WERI-Rb-1 (cell line): Measurements from ENCODE around the gene DTNBP1.
A peak's percentile ranks its signal among the peaks of the same experiment; 100 is the strongest.

Experiments used
- DNase-seq: peaks from one replicate; pipeline ENCODE4 v3.0.0-alpha.2; 2020
- H3K27ac ChIP-seq: fragments of 250-450 bp; sonication (Bioruptor Pico); 2 replicates; pipeline ENCODE4 v1.5.1; 2020; ENCODE audit warnings: mild to moderate bottlenecking, moderate library complexity
- H3K27me3 ChIP-seq: fragments of 250-450 bp; sonication (Bioruptor Pico); 2 replicates; pipeline ENCODE4 v1.5.1; 2021; ENCODE audit warnings: mild to moderate bottlenecking, low read depth, moderate library complexity; ENCODE audit not compliant: insufficient read depth, severe bottlenecking
- H3K36me3 ChIP-seq: fragments of 250-450 bp; sonication (Bioruptor Pico); 2 replicates; pipeline ENCODE4 v1.5.1; 2020; ENCODE audit warnings: mild to moderate bottlenecking, moderate library complexity
- H3K4me3 ChIP-seq: 2 replicates; pipeline ENCODE4 v1.5.1; 2011; ENCODE audit warnings: low read depth, mild to moderate bottlenecking, control low read depth, low read length
- H3K9me3 ChIP-seq: fragments of 250-450 bp; sonication (Bioruptor Pico); 2 replicates; pipeline ENCODE4 v1.5.1; 2021; ENCODE audit warnings: mild to moderate bottlenecking, moderate library complexity; ENCODE audit not compliant: severe bottlenecking
- CTCF ChIP-seq: IDR thresholded peaks from 2 replicates; pipeline ENCODE4 v1.5.1; 2011; ENCODE audit warnings: low read depth, mild to moderate bottlenecking, control low read depth, inconsistent platforms, low read length

The DTNBP1 gene

GRCh38 chr6:15513801-15514711 is 148.8 kb downstream of the DTNBP1 start:
- no peak for DNase-seq
- H3K27me3 ChIP-seq: no peaks in the 10 kb centered on the region
- no peak overlapping the region for H3K4me3 ChIP-seq
- peaks cover 75% of the 10 kb centered on the region for H3K36me3 ChIP-seq
- H3K9me3 ChIP-seq: no peaks in the 10 kb centered on the region
- no peak for TF ChIP-seq CTCF
- H3K27ac ChIP-seq: peak overlapping the region; percentile 9; the same call in 1 of the 2 replicates

- no peak for TF ChIP-seq CTCF
- H3K36me3 ChIP-seq: peaks cover 75% of the 10 kb centered on the region
- DNase-seq: no peak
- no peaks in the 10 kb centered on the region for H3K9me3 ChIP-seq
- no peak overlapping the region for H3K4me3 ChIP-seq
- H3K27me3 ChIP-seq: no peaks in the 10 kb centered on the region
- H3K27ac ChIP-seq: no peak overlapping the region
These were observed 149.6 kb downstream of the DTNBP1 start for GRCh38 chr6:15513131-15513771.

GRCh38 chr6:15512721-15513120 is 150.1 kb downstream of the DTNBP1 start:
- Histone ChIP-seq H3K27ac (no peak overlapping the region), H3K9me3 (no peaks in the 10 kb centered on the region), H3K27me3 (no peaks in the 10 kb centered on the region), H3K36me3 (peaks cover 75% of the 10 kb centered on the region), H3K4me3 (no peak overlapping the region)
- no peak for TF ChIP-seq CTCF
- no peak for DNase-seq

GRCh38 chr6:15512126-15512525 is 150.7 kb downstream of the DTNBP1 start:
- H3K27ac ChIP-seq: peak overlapping the region; percentile 38; the same call in 1 of the 2 replicates
- no peaks in the 10 kb centered on the region for H3K9me3 ChIP-seq
- peak; percentile 84 for DNase-seq
- H3K36me3 ChIP-seq: peaks cover 72% of the 10 kb centered on the region
- no peaks in the 10 kb centered on the region for H3K27me3 ChIP-seq
- peak; percentile 78 for TF ChIP-seq CTCF
- H3K4me3 ChIP-seq: no peak overlapping the region

GRCh38 chr6:15511248-15512125 is 151.3 kb downstream of the DTNBP1 start:
- no peak for TF ChIP-seq CTCF
- Histone ChIP-seq H3K27ac (peak overlapping the region; percentile 38; the same call in 1 of the 2 replicates), H3K9me3 (no peaks in the 10 kb centered on the region), H3K4me3 (no peak overlapping the region), H3K36me3 (peaks cover 72% of the 10 kb centered on the region), H3K27me3 (no peaks in the 10 kb centered on the region)
- no peak for DNase-seq
